OCI-LY7 (cell line): ENCODE results near the gene LRRK1.

ENCODE experiments used
- CTCF ChIP-seq: fragments of 200-600 bp; sonication (generic); conservative IDR thresholded peaks from 2 replicates; pipeline ENCODE4 v1.5.1; 2014; ENCODE audit warnings: mild to moderate bottlenecking, antibody characterized with exemption, low read length, moderate library complexity, mixed read lengths
- EZH2phosphoT487 ChIP-seq: fragments of 200-600 bp; sonication (generic); IDR thresholded peaks from 2 replicates; pipeline ENCODE4 v1.6.1; 2018; ENCODE audit warnings: low read depth, borderline replicate concordance, mild to moderate bottlenecking, mixed run types, antibody characterized with exemption, low read length, moderate library complexity, mixed read lengths

GRCh38 chr15:100937171-100937570 lies 18.0 kb downstream of the LRRK1 start:
- no peak for TF ChIP-seq CTCF
- TF ChIP-seq EZH2phosphoT487: no peak
